Activated CD4-positive, CD25-positive, alpha-beta regulatory T cell treated with anti-CD3 and anti-CD28 coated beads, Interleukin-2, amount 50 U/mL, for 72 hours (primary cell): ENCODE data around the gene ZNF385D.

Experiments
- DNase-seq: peaks from one replicate; pipeline ENCODE4 v3.0.0; 2021

The ZNF385D gene, protein sequence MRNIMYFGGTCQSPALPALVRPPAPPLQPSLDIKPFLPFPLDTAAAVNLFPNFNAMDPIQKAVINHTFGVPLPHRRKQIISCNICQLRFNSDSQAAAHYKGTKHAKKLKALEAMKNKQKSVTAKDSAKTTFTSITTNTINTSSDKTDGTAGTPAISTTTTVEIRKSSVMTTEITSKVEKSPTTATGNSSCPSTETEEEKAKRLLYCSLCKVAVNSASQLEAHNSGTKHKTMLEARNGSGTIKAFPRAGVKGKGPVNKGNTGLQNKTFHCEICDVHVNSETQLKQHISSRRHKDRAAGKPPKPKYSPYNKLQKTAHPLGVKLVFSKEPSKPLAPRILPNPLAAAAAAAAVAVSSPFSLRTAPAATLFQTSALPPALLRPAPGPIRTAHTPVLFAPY

DNA sequence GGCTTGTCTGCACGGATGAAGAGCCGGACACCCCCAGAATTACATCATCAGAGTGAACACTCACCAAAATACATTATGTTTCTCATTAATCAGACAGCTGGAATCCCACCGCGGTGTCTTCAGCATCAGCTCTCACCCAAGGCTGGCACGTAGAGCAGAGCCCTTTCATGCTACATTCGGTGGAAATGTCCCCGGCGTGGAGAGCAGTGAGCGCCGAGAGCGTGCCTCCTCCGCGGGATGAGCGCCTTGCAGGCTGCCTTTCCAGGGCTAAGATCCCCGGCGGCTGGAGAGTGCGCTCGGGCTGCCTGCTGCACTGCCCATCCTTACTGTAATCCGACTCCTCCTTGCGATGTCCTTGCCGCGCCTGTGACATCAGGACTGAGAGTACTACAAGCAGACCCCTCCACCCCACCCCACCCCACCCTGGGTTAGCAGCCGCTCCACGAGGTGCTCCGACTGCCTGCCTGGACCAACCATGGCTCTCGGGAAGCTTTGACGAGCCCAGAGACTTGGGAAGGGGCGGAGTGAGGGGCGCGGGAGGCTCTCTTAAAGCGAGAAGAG, at the start of gene ZNF385D:
Gene ZNF385D, minus strand, starts transcription at position 380 of the 561 bp plus-strand sequence. Its CDS starts 294 bp downstream, at position 86.
- DNase-seq, result no peak

DNA sequence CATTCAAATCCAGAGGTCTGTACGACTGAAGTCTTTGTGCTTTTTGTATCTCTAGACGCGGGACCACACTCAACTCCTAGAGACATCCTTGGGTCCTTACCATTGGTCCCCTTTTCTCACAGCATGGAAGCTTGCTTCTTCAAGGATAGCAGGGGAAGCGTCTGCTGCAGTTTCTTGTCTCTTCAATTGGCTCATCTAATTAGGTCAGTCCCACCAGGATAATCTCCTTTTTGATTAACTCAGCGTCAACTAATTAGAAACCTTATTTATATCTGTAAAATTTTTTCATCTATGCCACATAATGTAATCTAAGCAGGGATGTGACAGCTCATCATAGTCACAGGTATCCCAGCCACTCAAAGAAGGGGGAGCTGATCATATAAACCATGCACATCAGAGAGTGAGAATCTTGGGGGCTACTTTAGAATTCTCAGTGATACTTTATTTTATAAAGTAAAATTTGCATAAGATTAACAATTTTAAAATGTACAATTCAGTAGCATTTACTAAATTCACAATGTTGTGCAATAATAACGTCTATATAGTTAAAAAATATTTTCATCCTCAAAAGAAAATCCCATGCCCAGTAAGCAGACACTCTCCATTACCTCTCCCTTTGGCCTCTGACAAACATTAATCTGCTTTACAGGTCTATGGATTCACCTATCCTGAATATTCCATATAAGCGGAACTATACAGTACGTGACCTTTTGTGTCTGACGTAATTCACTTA, 47.5 kb upstream of the ZNF385D start:
- DNase-seq, result no peak

DNA sequence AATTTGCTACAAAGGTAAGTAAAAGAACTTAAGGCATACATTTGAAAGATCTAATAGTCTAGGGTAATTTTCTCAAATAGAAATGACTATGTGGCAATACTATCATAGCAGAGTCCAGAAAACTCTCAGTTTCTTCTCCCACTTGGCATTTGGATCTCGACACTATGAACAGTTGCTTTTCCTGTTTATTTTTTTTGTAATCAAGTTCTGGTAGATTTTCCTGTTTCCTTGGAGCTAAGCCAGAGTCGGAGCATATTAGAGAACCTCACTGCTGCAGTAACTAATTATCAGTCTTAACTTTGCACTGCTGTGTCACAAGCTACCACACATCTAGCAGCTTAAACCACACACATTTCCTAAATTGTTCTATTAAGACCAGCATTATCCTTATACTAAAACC, 44.9 kb upstream of the ZNF385D start:
- DNase-seq, result no peak

DNA sequence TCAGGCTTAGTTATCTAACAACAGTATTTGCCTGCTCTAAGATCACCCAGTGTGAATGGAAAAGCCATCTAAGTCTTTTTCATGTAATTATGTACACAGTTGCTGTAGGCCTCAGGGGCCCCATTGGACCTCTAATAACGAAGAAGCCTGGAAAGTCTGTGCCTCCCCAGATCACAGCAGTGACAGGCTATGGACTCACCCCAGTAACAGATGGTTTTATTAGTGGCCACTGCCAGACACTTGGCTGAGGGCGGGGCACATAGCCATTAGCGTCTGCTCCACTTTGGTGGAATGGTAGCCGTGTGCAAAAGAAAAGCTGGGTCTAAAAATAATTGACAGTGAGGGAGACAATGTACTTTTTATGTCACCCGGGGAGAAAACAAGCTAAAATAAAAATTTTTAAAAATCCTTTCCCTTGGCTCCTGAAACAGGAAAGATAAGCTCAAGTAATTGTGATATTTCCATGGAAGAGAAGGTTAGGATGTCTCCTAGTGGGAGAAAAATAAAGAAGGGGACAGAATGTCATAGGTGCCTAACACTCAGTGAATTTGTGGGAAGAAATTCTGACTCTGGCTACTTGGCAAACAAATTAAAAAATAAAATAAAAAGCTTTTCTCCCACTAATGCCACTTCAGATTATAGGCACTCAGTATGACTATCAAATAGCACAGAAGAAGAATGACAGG, 44.3 kb upstream of the ZNF385D start:
- no peak for DNase-seq

DNA sequence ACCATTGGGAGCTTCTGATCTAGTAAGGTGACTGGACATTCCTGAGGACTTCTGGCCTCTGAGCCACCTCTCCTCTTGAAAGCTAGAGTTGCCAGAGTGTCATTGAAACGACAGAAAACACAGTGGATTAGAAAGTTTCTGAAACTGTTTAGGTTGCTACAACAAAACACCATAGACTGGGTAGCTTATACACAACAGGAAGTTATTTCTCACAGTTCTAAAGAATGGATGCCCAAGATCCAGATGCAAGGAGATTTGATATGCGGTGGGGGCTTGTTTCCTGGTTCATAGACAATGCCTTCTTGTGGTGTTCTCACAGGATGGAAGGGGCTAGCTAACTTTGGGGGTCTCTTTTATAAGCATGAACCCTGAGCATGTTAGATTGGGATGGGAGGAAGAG, 43.3 kb upstream of the ZNF385D start:
- DNase-seq, result no peak

DNA sequence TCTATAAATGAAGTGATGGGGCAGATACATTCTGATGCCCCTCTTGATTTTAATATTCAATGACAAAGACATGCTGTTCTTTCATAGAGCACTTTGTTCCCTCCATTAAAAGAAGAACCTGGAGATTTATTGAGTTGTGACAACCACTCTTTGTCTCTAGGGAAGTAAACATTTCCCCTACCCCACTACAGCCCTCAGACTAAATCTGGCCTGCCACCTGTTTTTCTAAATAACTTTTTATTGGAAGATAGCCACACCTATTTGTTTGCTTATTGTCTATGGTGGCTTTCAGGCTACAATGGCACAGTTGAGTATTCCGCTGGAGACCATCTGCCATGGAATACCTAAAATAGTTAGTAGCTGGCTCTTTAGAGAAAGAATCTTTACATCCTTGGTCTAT, 41.2 kb upstream of the ZNF385D start:
- no peak for DNase-seq

DNA sequence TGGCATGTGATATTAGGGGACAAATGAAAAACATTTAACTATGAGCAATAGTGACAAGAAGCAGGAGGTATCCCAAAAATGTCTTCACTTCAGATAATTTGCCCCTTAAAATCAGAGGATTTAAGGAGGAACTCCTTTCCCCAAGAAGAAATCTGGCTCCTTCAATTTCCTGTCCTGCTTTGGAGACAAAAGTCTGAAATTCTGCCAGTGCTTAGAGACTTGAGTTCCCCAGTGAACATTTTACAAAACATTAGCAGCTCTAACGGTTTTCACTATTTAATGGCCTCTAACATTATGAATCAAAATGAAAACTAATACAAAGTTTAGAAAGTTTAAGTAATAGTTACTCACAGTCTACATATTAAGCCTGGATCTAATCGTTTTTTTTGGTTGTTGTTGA, 40.3 kb upstream of the ZNF385D start:
- DNase-seq, result no peak

DNA sequence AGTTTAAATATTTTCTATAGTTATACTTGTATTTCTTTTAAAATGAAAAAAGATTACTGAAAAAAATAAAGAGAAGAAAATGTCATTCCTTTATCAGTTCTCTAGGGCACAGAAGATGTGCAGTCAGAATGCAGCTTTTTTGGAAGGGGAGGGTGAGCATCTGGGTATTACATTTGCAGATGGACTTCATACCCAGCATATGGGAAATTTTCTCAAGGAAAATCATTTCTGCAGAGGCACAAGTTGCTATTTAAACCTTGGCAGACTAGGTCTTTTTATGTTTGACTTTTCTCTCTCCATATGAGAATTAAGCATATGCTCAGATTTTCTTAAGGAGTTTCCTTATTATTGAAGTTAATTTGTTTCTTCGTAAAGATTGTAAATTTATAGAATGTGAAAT, 39.5 kb upstream of the ZNF385D start:
- DNase-seq, result no peak

DNA sequence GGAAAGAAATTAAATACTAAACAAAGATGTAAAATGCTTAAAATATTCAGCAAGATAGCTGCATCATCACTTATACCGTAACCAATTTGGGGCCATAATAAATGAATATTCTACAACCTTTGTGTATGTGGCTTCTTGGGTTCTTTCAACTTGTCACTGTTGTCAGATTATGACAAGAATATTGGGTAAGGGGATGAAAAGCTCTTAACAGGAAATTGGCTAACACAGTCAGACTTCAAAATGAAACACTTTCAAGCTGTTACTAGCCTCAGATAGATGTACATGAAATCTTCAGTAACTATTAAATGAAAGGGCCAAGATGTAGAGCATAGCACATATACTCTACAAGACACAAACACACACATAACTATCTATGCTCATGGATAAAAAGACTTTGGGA, 38.7 kb upstream of the ZNF385D start:
- DNase-seq, result no peak

DNA sequence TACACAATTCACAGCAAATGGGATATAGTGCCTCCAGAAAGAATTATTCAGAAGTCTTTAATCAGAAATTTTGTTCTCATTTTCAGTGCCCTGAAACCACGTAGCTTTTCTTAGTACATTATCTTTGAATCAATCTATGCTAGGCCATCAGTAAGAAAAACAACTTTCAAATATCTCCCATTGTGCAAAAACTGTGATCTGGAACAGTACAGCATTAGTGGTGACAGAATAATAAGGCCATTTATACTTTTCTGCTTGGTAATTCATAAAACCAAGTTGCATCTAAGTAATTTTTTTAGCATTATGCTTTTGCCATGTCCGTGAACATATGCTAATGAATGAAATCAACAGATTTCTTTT, 35.4 kb upstream of the ZNF385D start:
- no peak for DNase-seq

DNA sequence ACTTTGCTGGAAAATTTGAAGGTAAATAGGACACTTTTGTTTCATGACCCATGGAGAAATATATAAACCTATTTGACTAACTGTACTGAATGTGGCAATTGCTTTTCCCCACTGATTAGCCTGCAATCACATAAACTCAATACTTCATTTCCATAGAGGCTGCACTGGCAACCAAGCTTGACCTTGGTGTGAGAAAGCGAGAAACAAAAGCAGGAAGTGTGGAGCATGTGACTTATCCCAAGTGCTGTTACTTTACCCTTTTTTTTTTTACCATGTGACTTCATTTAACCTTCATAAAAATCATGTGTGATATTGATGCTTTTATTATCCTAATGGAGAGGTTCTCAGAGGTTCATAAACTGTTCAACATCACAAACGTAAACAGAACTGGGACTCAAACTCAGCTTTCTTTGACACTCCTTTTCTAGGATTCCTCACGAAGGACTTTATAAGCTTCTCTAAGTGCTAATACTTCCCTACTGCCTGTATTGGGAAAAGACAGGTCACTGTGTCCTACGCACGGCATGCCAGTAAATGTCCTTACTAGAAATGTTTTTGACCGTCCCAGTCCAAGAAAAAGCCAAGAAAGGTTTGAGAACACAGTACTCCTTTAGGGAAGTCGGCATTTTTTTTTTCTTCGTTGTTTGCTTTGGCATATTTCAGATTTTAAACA, 34.9 kb upstream of the ZNF385D start:
- no peak for DNase-seq

DNA sequence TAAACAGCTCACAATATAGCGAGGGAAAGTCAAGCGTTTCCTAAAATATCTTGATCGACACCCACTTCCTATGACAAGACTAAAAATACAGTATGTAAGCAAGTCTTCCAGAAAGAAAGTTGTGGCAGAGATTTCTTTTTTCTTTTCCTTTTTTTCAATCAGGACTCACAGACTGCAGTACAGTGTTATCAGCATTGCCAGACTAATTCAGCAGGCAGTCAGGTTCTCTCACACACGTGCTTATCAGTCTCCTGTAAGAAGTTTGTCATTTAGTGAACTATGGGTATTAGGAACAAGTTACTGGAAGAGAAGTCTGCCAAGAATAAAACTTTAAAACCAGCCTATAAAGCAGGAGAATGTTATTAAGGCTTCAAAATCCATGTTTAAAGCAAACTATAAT, 32.8 kb upstream of the ZNF385D start:
- DNase-seq, result no peak

DNA sequence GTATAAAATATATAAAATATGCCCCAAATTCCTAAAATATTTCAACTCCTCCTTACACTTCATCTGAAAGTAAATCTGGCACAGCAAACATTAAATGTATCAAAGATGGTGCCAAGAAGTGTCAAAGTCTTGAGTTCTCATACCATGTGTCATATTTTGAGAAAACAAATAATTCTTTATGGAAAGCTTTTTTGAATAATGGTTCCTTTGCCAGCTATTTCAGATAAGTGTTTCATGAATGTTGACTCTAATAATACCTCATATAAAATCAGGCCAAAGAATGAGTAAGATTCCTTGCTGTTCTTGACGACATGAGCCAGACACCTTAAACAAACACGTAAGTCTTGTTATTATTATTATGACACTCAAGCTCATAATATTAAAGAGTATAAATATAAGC, 30.3 kb upstream of the ZNF385D start:
- DNase-seq, result no peak

DNA sequence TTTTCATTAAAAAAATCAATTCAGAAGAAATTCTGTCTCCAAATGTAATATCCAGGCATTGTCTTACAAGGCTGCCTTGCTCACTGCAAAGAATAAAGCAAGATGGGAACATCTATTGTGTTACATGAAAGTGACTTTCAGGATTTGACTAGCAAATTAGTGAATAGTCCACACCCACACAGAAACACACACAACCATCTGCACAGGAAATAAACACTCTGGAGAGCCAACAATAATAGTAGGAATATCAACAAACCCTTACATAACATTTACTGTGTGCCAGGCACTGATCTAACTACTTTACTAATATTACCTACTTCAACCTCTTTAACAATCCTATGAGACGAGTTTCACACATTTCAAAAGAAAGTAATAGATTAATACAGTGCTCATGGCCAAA, 28.9 kb upstream of the ZNF385D start:
- no peak for DNase-seq

DNA sequence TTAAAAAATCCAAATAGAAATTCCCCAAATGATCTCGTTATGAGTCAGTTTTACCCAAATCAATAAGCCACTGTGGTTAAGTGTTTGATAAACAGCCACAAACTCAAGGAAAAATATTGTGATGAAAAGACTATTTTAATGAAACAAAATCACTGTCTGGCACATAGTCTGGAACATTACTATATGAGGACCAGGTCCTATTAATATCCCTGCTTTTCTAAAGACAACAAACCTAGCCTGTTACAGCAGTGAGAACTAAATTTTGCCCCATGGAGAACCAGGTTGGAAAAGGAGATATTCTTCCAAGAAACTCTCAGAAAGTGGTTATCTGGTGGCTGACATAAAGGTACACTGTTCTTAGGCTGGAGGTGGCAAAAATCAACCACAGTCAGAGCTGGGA, 27.7 kb upstream of the ZNF385D start:
- no peak for DNase-seq

DNA sequence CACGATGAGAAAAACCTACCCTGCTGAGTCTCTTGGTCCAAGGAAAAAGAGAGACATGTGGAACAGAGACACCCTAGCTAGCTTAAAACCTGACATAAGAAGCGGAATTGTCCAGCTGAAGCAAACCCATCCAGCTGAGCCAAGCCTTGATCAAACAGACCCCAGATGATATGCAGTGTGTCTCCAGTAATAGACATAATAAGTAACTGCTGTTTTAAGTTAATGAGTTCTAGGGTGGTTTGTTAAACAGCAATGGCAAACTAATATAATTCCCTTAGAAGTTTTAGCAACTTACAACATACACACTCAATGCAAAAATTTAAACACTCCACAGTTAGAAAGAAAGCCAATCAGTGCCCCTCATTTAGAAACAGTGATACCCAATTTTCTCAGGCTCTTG, 26.8 kb upstream of the ZNF385D start:
- no peak for DNase-seq

DNA sequence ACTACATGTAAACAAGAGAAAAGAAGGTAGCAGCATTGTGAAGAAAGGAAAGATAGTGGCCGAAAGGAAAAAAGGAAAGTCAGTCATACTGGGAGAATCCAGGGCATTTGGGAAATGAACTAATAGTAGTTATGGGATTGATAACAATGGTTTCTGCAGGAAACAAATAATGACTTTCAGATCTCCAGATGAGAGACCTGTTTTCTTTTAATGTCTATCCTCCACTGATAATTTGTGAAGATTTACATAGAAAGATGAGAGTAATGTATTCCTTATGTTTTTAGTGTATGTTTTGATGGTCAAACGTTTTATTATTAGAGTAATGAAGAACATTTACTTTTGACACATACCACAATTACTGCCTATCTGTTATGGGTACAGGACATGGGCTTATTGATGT, 15.0 kb upstream of the ZNF385D start:
- no peak for DNase-seq

DNA sequence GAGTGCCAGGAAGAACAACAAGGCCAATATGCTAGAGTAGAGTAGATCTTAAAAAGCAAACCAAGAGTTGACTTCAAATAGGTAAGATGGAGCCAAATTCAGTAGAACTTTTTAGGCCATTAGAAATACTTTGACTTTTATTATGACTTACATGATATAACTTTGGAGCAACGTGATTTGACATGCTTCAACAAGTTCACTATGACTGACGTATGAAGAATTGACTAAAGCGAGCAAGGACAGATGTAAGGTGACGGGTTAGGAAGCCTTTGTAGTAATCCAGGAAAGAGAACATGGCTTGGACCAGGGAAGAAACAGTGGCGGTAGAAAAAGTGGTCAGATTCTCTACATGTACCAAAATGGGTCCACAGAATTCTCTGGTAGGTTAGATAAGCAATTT, 4.9 kb upstream of the ZNF385D start:
- DNase-seq, result no peak

DNA sequence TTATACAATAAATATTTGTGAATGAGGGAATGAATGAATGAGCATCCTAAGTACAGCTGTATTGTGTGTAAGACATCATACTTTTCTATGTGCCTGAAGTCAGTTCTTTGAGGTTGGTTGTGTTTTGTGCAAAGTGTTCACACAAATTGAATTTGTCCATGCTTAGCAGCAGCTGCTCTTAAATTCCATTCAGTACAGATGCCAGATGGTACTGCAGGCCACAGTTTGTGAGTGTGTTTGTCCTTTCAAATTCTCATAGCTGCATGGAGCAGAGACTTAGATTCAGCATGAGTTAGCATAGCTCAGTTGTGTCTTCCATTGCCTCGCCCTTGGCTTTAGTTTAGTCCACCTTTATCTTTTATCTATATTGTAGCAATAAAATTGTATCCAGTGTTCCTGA, 3.8 kb upstream of the ZNF385D start:
- DNase-seq, result no peak

DNA sequence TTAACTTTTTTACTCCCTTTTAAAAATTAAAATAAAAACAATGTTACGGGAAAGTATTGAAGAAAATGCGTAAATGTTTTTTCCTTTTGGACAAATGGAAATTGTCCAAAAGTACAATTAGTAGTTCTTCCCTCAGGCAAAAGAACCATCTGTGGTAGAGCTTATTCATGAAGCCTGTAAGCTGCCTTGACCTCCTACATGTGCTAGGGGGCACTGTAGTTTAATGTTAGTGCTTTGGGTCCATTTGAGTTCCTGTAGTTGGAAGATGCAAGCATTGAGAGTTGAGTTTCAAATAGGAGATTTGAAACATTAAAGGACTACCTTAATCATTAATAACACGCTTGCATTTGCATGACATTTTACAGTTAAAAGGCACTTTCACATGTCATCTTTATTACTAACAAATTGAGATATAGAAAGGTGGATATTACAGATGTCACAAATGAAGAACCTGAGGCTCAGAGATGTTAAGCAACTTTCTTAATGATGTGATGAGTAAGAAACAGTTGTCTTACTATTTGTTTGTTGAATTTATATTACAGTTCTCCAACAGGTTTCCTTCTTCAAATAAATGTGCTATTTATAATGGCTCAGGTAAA, 1.8 kb upstream of the ZNF385D start:
- DNase-seq, result no peak

DNA sequence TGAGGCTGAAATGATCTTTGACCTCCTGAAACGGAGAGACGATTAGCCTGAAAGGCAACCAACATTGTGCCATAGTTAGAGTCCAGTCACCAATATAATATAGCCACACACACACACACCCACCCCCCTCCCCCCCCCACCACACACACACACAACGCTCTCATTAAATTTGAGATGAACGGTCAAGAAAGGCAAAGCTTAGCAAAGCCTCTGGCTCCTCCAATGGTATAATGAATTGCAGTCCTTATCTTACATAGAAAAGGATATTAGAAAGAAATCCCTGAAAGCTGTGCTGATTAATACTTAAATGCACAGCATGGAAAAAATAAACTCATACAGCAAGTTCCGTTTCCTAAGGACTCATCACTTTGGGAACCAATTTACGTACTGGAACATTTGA, 876 bp upstream of the ZNF385D start:
- DNase-seq, result no peak

DNA sequence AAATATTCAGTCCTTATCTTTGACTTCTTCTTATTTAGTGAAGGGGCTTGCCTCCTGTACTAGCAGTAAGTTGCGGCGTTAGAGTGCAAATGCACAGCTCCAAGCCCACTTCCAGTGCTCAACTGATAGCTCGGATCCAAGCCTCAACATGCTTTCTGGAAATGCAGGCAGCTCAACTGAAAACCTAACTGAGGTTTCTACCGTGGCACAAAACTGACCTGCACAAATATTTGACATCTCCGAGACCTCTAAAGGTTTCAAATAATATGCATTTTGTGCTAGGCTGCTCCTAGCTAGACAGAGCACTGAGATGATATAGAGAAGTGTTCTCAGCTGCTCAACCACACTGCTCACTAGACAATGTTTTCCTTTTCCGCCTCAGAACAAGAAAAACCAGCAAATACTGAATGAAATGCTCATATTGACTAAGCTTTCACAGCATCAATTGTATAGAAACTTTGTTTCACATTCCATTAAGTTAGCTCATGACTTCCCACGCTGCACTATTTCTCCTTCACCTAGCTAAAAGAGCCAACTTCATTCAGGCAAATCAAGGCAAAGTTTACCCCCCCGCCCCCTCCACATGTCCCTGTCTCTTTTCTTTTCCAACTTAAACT, 822 bp downstream of the ZNF385D start:
- DNase-seq, result no peak
